ENCODE data around the gene LNP1. TPM values are rescaled to one million over a fixed set of nuclear protein-coding genes. Genes with fewer than 3 reads are reported as not detected.

The LNP1 gene
- total and polyA plus RNA-seq, 4 donors: 1.1 to 4.7 (median 1.5) TPM

GRCh38 chr3:100358413-100358812 is 42.9 kb upstream of the LNP1 start:
- TF ChIP-seq TAF1 (conservative IDR thresholded peaks at IDR 0.05): no peak
- TF ChIP-seq EGR1 (IDR thresholded peaks at IDR 0.05; ENCODE audit: low read depth in 2 of 2): no peak
- TF ChIP-seq JUND (IDR thresholded peaks at IDR 0.05): peak; percentile 76 to 85
- TF ChIP-seq NR2F2 (IDR thresholded peaks at IDR 0.05): peak; percentile 98
- TF ChIP-seq ZBTB33 (IDR thresholded peaks at IDR 0.05): peak; percentile 69
- TF ChIP-seq RXRA (IDR thresholded peaks at IDR 0.05): peak; percentile 81 to 88
- peak; percentile 83 for TF ChIP-seq HNF4G (IDR thresholded peaks at IDR 0.05)
- TF ChIP-seq MAX (IDR thresholded peaks at IDR 0.05): peak; percentile 63
- peak in 1 of 2 donors; percentile 24 for TF ChIP-seq GABPA (IDR thresholded peaks at IDR 0.05 in 1 of 2, conservative IDR thresholded peaks at IDR 0.05 in 1 of 2)
- TF ChIP-seq RAD21 (IDR thresholded peaks at IDR 0.05): peak; percentile 48 to 60
- TF ChIP-seq REST (IDR thresholded peaks at IDR 0.05): peak; percentile 19
- peak; percentile 94 to 95 for TF ChIP-seq HNF4A (conservative IDR thresholded peaks at IDR 0.05)
- peak; percentile 52 for TF ChIP-seq ATF3 (IDR thresholded peaks at IDR 0.05)
- TF ChIP-seq CTCF (IDR thresholded peaks at IDR 0.05; ENCODE audit: low read depth, low read length, missing input control): no peak
- no peak for TF ChIP-seq FOXA1 (IDR thresholded peaks at IDR 0.05)
- TF ChIP-seq SP1 (IDR thresholded peaks at IDR 0.05): peak; percentile 85
- TF ChIP-seq FOXA2 (IDR thresholded peaks at IDR 0.05): peak; percentile 42
- peak; percentile 66 for TF ChIP-seq YY1 (IDR thresholded peaks at IDR 0.05)
- no peak overlapping the region for H3K4me3 ChIP-seq (ENCODE audit: low read depth in 1 of 3, low read length in 3 of 3)
- H3K9ac ChIP-seq (ENCODE audit: low read depth in 1 of 2, low read length in 2 of 2): no peak overlapping the region
- peaks cover 10 to 28% (median 20%) of the 10 kb centered on the region in 4 donors for H3K36me3 ChIP-seq (ENCODE audit: control insufficient read depth in 4 of 4, insufficient read depth in 3 of 4, low read depth in 1 of 4, low read length in 3 of 4)
- peaks cover 0 to 2% (median 0%) of the 10 kb centered on the region in 4 donors for H3K9me3 ChIP-seq (ENCODE audit: control insufficient read depth in 4 of 4, low read length in 3 of 4)
- no peaks in the 10 kb centered on the region for H3K27me3 ChIP-seq (ENCODE audit: control insufficient read depth in 4 of 4, insufficient read depth in 4 of 4, low read length in 3 of 4)
- WGBS: 36% methylated on average over 2 of the region's 2 CpGs
- peaks cover 3 to 44% (median 28%) of the 10 kb centered on the region in 4 donors for H3K4me1 ChIP-seq (ENCODE audit: control insufficient read depth in 4 of 4, insufficient read depth in 4 of 4, low read length in 3 of 4)
- no peak for DNase-seq (ENCODE audit: low spot score)
- peak overlapping the region; percentile 40 to 52 for H3K27ac ChIP-seq (ENCODE audit: low read depth in 1 of 2, low read length in 2 of 2)
